Superior temporal gyrus (tissue), 1 donor: ENCODE measurements around the gene IL21R.
A peak's percentile ranks its signal among the peaks of the same experiment; 100 is the strongest.
"Not testable (repeated sequence)": the region's sequence is repeated elsewhere in the genome, so short reads cannot be mapped to it uniquely, and the experiment has no call there.

Experiments used
- DNase-seq: peaks from one replicate; pipeline ENCODE4 v3.0.0-alpha.2; 2016; ENCODE audit errors: extremely low spot score

Gene IL21R

GRCh38 chr16:27374804-27375425 lies 27.1 kb upstream of the IL21R start:
- peak; percentile 51 for DNase-seq

DNA sequence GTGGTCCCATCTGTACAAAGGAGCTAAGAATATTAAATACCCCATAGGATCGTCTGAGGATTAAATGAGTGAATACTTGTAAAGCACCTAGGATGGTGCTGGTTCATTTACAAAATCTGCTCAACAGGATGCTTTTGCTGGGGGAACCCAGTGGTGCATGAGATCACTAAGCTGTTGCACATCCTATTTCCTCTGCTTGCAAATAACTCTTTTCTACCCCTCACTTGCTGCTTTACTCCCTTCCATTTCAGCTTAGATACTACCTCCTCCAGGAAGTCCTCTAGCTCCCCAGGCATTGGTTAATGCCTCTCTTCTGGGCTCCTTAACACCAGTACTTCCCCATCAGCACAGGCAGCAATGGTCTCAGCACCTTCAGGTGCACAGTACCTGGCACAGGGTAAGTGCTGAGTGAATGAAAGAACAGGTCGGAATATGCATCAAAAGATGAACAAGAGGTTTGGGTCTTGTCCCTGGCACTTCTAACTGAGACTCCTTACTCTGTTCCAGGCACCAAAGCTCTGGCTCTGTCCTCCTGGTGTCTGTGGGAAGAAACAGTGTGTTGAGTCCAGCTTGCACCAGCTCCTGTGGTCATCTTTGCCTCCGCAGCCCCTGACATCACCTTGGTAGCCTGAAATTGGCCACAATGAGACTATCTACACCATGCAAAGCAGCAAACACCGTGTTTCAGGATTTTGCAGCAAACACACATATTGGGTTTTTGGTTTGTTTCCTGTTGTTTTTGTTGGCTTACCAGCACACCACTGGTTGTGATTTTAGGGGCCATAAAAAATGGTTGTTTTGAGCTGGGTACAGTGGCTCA lies 24.1 kb upstream of the IL21R start:
- no peak for DNase-seq

GRCh38 chr16:27378871-27379481 lies 23.0 kb upstream of the IL21R start:
- DNase-seq = no peak

DNA sequence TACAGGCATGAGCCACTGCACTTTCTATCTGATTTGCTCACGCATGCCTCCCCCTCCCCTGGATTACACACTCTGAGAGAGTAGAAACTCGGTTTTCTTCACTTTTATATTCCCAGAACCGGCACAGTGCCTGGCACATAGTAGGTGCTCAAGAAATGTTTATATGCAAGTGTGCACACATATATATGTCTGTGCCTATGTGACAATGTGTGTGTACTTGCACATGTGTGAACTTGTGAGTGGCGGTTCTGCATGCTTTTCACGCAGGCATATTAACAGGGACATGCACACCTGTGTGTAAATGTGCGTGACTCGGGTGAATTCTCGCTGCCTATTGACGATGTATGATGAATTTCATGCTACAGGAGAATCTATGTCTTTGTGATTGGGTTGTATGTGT lies 22.1 kb upstream of the IL21R start:
- DNase-seq = no peak

- DNase-seq = no peak
Observed at GRCh38 chr16:27381236-27381635, 20.7 kb upstream of the IL21R start.

DNA sequence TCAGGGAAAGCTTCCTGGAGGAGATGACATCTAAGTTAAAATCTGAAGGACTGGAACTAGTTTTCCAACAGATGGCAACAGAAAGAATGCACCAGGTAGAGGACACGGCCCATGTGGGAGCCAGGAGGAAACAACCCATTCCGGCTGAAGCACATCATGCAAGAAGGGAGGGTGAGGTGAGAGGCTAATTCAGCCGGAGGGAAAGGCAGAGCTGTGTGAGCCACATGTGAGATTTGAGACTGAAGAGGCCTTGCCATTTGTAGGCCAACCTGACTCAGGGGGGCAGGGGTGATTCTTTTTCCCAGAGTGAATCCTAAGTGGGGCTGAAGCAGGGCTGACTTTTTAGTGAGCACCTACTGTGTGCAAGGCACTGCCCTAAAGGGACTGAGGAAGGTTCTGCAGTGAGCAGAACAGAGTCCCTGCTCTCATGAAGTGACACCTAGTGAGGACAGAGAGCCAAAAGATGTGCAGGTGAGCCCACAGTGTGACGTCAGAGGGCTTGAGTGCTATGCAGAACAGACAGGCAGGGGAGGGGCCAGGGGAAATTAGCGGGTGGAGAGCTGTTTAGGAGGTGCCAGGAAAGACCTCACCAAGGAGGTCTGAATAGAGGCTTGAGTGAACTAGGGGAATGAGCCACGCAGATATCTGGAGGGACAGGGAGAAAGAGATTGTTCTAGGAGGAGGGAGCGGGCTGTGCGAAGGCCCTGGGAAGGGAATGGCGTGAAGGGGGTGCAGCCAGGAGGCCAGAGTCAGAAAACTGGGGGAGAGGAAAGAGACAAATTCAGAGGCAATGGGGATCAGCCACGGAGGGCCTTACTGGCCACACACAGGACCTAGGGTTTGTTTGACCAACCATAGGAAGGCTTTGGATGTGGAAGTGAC lies 19.8 kb upstream of the IL21R start:
- no peak for DNase-seq

GRCh38 chr16:27383556-27384243 lies 18.3 kb upstream of the IL21R start:
- no peak for DNase-seq

DNA sequence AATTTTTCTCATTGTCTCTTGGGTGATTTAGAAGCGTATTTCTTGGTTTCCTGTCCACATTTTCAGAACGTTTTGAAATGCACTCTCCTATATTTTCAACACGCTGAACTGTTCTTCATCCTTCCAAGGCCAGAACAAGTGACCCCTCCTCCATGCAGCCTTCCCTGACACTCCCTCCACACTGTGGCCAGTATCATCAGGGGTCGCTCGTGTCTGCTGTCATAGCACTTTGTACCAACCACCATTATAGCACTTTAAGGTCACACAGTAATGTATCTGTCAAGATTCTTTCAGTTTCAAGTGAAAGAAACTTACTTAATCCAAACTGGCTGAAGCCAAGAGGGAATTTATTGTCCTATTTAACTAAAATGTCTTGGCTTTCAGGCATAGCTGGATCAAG lies 17.5 kb upstream of the IL21R start:
- no peak for DNase-seq

- DNase-seq = no peak
Observed at GRCh38 chr16:27385398-27385797, 16.6 kb upstream of the IL21R start.

- DNase-seq = no peak
Observed at GRCh38 chr16:27386674-27387073, 15.3 kb upstream of the IL21R start.

DNA sequence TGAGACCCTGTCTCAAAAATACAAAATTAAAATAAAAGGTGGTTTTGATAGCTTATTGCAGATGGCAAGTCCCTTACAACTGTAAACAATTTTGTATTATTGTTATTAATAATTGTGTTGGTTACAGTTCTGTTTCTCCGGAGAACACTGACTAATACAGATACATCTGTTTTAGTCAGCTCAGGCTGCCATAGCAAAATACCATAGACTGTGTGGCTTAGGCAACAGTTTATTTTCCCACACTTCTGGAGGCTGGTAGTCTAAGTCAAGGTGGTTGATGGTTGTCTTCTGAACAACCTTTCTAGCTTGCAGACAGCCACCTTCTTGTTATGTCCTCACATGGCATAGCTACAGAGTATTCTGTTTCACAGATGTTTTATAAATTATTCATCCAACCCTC lies 14.2 kb upstream of the IL21R start:
- no peak for DNase-seq

DNA sequence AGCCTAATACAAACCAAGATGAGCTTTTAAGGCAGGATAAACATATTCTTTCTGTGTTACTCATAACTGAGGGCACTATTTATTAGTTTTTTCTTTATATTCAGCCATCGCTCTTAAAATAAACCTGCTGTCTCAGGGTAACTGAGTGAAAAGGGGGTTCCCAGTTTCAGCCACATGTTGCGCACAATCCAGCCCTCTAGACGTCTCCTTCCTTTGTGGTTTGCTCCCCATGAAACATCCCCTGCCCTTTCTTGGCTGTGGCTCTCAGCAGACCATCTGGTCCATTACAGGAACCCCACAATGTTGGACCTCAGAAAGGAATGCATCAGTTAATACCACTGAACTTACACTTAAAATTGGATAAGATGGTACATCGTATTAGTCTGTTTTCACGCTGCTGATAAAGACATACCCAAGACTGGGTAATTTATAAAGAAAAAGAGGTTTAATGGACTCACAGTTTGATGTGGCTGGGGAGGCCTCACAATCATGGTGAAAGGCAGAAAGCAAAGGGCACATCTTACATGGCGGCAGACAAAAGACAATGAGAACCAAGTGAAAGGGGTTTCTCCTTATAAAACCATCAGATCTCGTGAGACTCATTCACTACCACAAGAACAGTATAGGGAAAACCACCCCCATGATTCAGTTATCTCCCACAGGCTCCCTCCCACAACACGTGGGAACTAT lies 12.6 kb upstream of the IL21R start:
- no peak for DNase-seq

- no peak for DNase-seq
Observed at GRCh38 chr16:27390151-27390550, 11.8 kb upstream of the IL21R start.

- DNase-seq = no peak
Observed at GRCh38 chr16:27392671-27393070, 9.3 kb upstream of the IL21R start.

GRCh38 chr16:27394516-27394915 lies 7.5 kb upstream of the IL21R start:
- DNase-seq = no peak

DNA sequence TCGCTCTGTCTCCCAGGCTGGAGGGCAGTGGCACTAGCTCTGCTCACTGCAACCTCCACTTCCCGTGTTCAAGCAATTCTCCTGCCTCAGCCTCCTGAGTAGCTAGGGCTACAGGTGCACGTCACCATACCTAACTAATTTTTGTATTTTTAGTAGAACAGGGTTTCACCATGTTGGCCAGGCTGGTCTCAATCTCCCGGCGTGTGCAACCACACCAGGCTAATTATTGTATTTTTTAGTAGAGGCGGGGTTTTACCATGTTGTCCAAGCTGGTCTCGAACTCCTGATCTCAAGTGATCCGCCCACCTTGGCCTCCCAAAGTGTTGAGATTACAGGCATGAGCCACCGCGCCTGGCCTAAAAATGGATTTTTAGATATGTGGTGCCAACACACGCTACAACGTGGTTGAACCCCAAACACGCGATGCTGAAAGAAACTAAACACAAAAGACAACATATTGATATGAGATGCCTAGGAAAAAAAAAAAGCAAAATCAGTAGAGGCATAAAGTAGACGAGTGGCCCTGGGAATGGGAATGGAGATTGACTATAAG lies 3.6 kb upstream of the IL21R start:
- not testable (repeated sequence) for DNase-seq

- no peak for DNase-seq
Observed at GRCh38 chr16:27398894-27399853, 2.8 kb upstream of the IL21R start.

DNA sequence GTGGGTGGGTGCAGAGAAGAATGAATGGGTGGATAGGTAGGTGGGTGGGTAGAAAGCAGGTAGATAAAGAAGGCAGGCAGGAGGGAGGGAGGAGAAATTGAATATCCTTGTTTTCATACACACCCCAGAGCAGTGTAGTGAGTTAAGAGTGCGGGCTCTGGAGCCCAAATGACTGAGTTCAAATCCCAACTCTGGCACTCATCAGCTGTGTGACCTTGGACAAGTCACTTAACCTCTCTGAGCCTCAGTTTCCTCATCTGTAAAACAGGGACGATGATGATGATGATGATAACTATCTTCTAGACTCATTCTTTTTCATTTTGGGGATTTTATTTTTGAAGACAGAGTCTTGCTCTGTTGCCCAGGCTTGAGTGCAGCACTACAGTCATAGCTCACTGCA lies 2.0 kb upstream of the IL21R start:
- no peak for DNase-seq
